Activated CD8-positive, alpha-beta memory T cell treated with anti-CD3 and anti-CD28 coated beads for 24 hours (primary cell): ENCODE data around the gene RNF214.

Experiments
- DNase-seq: peaks from one replicate; pipeline ENCODE4 v3.0.0-alpha.2; 2020

Gene RNF214

DNA sequence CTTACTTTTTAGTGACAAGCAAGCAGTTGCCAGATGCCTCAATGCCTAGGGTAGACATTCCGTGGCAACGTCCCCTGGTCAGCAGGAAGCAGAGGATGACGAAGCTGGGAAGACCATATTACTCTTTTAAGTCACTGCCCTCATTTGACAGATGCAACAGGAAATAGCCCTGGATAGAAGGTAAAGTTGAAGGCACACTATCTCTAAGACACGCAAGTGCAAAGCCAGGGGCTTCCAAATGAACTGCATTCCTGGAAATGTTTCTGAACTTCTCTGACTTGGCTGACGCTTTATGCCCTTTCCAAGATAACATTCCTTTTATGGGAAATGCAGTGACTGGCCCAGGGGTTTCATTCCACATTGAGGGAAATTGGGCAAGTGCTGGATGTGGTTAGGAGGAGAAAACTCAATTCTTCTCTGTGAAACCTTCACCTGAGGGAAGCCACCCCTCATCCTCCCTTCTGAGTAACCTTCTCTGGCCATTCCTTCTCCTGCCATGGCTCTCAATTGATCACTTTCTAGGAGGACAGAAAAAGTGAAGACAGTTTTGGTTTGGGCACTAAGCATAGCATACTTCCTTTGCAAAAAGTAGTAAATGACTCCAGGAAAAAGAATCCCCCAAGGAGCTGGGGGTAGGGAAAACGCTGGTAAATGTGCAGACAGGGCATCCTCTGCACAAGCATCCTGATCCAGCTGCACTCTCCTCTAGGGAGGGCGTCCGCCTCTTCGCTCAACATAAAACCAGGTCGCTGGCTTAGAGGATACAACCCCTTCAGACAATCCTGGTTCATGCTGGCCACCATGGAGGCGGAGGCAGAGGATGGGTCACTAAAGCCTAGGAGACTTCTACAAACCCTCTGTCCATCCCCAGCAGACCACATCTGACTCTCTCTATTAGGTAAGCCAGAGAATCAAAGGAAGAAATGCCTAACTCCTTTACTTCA, 15.1 kb upstream of the RNF214 start:
- DNase-seq = no peak

DNA sequence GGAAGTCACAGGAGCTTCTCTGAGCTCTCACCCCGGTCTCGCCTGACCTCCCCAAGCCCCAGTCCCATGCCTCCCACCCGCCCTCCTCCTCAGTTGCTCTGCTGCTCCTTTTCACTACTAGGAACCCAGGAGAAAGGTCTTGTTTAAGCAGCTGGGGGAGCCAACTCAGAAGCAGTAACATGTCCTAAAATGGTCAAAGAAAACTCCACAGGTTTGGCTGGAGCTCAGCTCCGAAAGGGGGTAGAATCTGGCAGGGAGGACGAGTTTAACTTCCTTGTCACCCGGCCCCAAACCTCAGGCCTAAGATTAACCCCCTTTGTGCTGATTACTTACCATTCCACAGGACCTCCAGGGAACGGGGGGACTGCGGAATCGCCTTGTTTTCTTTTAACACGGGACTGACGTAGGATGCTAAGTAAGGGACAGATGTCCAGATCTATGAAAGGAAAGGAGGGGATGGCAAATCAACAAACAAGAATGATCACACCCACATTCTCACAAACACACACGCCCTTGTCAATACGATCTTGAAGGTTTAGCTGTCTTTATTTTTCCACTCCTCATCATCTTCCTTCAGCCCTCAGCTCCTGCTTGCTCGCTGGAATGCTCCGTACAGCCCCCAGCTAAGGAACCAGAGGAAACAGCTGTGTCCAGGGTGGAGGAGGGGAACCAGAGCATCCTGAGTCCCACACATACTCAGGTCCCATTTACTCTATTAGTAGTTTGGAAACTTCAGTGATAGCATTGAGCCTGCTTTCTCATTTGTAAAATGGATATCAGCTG, 14.1 kb upstream of the RNF214 start:
- DNase-seq = no peak

DNA sequence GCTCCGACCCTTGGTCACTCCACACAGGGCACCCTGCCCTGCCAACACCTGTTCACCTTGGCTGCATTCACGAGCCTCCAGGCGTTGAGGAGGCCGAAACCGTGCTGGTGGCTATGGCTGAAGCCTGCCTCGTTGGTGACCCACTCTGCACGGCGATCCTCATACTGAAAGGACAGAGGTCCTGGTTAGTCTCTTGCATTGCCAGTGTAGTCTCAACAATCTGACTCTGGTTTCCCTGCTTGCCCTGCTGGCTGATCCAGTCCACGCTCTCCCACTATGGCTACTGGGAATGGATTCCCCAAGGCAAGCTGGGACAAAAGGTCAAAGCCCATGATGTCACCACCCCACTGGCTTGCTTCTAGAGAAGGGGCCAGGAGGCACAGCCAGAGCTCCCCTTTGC, 13.5 kb upstream of the RNF214 start:
- DNase-seq = no peak

DNA sequence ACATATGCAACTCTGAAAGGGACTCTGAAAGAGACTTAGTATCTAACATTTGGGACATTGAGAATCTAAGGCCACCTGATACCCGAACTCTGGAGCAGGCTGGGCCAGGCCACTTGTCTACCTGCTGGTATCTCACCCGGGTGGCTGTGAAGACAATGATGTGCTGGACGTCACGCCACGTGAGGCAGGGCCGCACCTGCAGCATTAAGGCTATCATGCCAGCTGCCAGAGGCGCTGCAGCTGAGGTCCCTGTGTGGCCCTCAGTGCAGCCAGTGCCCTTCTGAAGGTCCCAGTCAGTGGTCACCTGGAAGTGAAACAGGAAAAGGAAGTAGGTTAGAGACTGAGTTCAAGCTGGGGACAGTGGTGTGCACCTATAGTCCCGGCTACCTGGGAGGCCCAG, 13.0 kb upstream of the RNF214 start:
- DNase-seq = no peak

DNA sequence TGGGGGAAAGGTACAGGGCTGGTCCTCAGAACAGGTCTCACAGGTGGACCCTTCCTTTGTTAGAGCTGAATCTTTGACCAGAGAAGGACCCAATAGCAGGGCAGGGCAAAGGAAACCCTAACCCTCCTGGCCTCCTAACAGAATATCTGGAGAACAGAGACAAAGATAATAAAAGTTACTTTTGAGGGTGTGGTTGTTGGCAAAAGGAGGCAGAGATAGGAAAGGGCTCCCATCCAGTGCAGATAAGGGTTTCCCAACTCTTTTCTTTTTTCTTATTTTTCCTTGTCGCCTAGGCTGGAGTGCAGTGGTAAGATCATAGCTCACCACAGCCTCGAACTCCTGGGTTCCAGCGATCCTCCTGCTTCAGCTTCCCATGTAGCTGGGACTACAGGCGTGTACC, 12.5 kb upstream of the RNF214 start:
- no peak for DNase-seq

DNA sequence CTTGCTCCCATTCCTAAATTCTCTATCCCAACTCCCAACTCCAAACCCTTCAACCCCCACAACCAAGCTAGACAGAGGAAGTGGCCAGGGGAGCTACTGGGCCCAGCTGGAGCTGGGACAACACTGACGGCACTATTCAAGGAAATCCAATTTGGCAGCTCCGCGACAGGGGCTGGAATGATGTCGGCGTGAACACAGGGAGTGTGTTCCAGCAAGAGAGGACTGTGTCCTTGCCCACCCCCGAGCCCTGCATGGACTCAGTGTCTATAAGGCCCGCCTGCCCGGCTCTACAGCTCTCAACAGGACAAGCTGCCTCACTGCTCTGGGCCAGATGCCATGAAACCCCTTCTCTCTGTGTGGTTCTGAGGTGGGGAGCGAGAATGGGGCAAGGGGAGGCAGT, 11.9 kb upstream of the RNF214 start:
- no peak for DNase-seq

DNA sequence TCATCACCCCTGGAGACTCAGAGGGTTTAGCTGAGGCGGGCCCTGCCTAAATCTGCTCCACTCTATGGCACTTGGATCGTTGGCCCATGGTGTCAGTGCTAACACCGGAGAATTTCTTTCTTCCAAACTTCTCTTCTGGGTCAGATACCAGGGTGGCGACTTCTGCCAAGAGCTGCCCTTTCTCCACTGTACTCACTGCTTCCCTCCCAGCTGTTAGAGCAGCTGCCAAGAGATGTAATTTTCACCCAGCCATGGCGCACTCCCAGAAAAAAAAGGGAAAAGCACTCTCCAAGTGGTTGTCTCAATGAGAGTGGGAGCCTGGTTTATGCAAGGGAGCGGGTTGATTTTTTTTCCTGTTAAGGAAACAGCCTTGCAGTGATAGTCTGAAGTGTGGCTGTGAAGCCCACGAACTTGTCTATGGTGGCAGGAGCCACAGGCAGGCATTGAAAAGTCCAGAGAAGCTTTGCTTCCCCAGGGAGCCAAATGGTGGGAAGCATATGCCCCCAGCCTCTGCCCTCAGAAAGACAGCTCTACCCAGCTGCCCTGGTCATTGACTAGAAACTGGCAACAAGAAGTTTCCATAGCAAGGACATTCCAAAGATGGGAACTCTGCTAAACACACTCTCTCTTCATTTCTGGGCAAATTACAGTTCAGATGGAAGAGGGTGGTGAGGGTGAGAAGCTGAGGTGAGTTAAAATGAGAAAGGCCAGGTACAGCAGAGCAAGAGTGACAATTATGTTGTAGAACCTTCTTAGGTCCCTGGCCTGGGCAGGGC, 11.3 kb upstream of the RNF214 start:
- DNase-seq = no peak

DNA sequence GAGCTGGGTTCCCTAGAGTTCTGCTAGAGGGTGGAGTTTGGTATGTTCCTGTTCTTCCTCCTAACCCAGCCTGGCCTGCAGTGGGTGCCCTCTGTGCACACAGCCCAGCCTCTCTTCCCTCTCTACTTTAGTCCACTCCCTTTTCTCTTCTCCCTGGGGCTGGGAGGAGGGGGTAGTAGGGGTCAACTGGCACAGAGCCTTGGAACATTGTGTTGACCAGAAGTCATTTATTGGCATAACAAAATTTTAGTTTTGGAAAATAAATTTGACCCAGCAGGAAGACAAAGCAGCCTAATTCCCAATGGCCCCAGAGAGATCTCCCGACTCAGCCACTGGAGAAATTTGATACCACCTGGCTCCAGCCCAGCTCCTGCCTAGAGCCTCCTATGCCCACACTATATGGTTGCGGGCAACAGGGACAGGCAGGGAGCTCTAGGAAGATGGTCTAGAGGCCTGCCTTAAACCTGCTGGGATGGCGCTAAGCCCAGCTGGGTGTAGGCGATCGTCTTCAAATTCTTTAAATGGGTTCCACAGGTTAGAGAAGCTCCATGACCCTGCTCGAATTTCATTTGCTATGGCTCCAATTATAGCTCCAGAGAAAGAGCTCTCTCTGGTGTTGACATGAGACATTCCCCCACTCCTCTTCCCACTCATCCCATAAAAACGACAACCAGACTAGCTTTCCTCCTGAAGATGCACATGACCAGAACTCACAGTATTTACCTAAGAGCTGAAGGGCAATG, 10.5 kb upstream of the RNF214 start:
- no peak for DNase-seq

DNA sequence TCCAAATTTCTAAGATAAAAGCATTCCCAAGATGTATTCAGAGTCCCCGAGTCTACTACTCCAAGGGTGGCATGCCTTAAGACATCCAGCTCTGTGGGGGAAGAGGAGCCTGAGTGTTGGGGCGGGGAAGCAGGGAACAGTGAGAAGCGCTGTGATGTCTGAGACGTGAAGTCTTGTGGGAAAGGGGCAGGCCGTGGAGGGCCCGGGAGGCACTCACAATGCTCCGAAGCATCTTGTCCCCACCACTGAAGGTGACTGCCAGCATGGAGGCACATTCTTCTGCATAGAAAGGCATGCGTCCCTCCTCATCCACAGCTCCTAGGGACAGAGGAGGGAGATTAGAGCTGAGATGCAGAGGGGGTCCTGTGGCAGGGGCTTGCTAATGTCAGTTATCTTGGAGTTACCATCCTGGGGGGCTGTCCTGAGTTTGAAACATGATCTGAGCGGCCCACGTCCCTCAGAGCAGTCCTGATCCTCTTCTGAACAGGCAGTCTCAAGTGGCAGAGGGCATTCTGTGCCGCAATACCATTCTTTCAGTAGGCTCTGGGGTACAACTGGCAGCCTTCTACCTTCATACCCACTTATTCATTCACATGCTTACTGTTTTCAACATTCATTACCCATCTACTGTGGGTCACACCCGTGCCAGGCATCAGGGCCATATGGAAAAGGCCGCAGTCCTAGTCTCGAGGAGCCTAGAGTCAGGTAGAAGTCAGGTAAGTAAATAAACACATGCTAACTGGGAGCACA, 9.3 kb upstream of the RNF214 start:
- DNase-seq = no peak

DNA sequence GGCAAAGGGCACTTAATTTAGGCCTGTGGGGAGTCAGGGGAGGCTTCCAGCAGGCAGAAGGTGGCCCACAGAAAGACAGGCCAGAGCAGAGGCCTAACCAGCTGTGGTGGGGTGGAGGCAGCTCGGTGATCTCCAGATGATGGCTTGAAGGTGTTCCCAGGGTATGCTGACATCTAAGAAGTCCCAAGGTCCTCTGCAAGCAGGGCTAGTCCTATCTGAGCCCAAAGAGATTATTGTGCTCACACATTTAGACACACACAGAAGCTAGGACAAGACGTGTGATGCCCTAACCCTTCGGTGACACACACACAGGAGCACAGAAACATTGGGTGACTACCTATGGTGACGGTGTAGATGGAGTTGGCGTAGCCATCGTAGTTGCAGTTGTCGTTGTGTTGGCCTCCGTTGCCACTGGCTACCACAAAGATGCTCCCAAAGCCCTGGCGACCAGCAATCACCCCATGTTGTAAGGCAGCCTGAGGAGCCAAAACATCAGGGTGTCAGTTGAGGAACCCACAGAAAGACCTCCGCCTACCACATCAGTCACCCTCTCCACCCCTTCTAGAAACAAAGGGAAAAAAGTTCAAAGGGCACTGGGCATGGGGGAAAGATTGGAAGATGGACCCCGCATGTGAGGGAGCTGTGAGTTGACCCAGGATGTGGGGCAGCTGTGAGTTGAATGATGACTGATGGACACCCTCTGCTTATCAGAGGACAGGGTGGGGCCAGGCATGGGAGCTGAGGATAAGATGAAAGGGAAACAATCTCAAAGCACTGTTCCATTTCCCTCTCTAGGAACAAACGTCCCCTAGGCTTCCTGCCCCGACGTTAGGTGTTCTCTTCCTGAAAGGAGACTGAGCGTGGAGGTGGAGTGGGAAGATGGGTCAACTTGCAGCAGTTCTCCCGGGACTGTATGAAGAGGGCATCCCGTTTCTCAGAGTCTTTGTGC, 8.5 kb upstream of the RNF214 start:
- no peak for DNase-seq

DNA sequence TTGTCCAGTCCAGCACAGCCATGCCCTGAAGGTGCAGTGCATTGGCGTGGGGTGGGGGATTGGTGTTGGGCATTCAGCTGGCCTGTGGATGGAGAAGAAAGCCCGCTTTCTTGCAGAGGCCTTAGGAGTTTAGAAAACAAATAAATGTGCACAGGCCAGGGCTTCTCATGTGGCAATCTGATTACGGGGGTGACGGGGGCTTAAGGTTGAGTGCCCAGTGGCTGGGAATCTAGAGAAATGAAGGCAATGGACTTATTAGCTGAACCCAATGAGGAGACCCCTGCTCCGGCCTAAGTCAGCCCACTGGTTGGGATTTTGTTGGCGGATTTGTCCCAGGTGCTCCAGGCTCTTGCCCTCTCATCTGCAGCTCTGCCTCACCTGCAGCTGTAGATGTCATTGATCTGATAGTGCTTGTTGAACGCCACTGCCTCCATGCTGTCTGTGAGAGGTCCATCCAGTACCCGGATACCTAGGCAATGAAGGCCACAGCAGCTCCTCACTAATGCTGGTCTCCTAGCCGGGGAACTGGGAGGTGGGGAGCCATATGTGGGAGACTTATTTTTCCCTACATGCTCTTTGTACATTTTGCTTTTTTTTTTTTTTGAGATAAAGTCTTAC, 6.8 kb upstream of the RNF214 start:
- DNase-seq = no peak

DNA sequence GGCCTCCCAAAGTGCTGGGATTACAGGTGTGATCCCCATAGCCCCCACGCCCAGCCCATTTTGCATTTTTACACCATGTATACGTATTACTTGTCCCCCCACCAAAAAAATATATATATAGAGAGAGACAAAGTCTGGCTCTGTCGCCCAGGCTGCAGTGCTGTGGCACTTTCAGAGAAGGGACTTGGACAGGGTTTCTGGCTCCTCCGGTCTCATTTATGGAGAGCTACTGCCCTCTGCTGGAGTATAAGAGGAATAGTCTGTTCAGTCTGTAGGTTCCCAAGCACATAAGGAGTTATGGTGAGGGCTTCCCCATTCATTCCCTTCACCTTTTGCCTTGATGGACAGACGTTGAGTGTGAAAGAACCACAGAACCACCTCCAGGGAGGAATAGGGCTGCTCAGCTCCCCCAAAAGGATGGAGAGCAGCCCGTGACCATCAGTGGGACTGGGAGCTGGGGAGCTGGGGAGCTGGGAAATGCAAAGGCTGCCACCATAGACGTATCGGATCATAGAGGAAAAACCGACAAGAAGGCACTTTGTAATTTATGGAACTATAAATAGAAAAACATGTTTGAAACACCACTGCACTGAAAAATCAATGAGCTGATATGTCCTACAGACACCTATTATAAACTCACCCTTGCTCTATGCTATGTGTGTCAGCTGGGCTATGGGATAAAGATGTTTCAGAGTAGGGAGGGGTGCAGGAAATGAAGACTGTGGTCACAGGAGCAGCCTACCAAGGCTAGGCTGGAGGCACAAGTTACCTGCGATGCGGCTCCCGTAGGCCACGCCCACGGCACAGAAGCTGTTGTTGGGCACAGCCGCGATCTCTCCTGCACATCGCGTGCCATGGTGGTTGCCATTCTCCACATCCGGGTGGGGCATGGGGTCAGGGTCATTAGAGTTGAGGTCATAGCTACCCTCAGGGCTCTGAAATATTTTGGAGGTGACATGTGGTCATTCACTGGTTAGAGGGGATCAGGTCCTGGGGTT, 5.8 kb upstream of the RNF214 start:
- DNase-seq = no peak

DNA sequence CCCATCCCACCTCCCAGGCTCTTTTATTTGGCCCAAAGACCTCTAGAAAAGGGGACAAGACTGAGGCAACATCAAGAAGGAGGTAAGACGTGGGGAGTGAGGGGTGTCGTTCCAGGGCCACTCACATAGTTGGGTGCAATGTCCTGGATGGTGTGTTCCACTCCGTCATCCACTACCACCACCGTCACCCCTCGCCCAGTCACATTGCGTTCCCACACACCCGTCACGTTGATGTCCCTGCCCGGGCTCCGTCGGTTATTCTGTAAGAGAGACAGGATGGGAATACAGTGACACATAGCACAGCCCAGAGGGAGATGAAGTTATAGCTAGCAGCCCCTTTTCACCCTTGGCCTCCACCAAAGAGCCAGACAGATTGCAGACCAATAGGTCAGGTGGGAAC, 4.4 kb upstream of the RNF214 start:
- DNase-seq = no peak

DNA sequence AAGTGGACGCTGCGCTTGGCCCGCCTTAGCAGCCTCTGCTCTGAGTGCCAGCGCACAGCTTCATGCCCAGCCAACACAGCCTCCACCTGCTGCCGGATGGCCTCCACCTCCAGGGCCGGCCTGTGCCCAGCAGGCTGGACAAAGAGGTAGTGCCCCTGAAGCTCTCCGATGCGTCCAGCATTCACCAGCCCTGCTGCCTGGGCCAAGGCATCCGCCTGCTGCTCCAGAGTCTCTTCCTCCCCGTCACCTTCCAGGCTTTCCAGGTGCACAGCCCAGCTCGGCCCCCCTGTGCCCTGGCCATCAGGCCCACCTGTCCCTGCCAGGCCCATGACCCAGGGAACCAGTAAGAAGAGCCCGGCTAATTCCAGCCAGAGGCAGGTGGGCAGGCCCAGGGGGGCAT, 3.1 kb upstream of the RNF214 start:
- DNase-seq = no peak

DNA sequence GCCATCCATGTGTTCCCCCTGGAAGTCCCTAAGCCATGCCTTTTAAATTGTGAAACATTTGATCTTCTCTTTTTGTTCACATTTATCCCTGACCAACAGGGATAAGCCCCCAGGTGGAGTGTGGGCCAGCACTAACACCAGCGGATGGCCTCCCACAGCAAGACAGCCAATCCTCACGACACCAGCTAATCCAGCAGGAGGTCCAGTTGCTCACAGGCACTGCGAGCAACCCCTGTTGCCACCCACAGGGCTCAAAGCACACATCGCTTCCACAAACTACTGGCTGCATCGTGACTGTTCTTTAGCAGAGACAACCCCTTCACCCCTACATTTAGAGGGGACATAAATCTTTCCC, 2.6 kb upstream of the RNF214 start:
- no peak for DNase-seq

DNA sequence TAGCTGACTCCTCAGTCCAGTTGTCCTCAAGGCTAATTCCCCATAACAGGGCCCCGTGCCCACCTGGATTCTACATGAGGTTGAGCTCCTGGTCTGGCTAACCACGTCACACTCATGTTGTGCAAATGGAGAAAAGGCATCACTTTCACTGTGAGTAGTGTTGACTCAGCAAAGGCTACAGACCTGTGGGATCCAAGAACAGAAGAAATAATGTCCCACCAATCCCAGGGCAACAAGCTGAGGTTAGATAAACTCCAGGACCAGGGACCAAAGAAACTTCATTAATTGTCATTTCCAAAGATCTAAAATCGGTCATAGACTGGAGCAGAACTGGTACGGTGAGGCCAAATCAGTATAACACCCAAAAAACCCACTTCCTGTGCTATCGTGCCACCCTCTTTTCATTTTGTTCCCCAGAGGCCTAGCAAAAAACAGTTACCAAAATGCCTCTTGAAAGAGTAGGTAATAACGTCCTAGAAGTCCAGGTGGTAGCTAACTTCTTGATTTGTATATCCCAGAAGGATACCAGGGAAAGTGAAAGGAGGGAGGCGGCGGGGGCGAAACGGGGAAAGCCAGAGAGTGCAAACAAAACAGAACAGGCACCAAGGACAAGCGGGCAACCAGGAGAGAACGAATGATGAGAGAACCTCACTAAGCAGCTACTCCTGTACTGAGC, 2.0 kb upstream of the RNF214 start:
- DNase-seq = peak; percentile 82

DNA sequence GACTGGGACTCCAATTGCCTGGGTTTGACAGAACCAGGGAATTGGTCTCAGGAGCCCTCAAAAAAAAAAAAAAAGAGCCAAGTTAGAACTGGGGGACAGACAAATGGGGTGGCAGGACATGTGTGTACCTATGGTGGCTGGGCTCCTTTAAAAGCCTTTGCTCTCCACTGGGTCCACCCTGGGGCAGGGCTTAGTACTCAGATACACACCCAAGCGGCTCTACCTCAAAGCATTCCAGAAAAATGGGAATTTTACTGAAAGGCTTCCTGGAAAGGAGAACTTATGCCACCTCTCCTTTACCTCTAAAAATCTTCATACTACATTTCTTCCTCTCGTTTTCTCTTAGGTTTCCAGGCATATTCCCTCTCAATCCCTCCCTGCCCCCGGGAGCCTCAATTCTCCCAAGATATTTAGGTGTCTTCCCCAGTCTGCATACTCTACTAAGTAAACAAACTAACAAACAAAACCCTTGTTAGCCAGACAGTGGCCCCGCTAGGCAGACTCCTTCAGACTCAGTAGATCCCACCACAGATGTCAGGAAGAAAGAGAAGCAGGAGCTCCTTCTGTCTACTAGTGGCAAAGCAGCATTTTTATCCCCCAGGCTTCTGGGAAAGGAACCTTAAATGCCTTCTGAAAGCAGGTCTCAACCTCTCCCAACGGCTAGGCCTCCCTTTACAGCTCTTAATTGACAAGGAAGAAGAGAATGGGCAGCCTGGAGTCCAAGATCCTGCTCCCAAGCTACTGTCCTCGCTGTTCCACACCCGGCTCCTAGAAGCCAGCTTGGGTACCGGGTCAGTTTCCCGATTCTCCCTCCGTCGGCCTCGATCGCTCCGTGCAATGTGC, 1.3 kb upstream of the RNF214 start:
- no peak for DNase-seq

DNA sequence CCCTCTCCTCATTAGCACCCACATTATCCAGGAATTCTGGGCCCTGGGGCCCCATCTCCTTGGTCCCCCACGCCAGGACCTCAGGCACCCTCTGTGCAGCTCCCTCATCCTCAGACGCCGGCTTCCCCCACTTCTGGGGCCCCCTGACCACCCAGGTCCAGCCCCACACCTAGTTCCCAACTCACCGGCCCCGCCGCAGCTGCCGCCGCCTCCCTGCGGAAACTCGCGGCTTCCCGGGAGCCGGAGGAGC, 704 bp upstream of the RNF214 start, which contains the start of gene PCSK7:
Gene PCSK7, minus strand, starts transcription at position 232 of the 250 bp plus-strand sequence. CDS start 2,229 bp downstream, outside the sequence.
- DNase-seq = peak; percentile 87
